ENCODE data around the gene CDC20.

- no peak for TF ChIP-seq CTCF (conservative IDR thresholded peaks at IDR 0.05; ENCODE audit: low read depth, low read length)
- no peak for TF ChIP-seq EZH2 (IDR thresholded peaks at IDR 0.05; ENCODE audit: borderline replicate concordance, low read depth, low read length, poor library complexity, severe bottlenecking)
Observed at GRCh38 chr1:43398227-43398626, 39.4 kb downstream of the CDC20 start.
